GM21619 (cell line): Measurements from ENCODE around the gene ZNF618.

Source experiments
- ATAC-seq: cut with Tn5 transposase; IDR thresholded peaks from one replicate; pipeline ENCODE4 v1.9.1; 2021; ENCODE audit not compliant: unreplicated experiment

The ZNF618 gene

DNA sequence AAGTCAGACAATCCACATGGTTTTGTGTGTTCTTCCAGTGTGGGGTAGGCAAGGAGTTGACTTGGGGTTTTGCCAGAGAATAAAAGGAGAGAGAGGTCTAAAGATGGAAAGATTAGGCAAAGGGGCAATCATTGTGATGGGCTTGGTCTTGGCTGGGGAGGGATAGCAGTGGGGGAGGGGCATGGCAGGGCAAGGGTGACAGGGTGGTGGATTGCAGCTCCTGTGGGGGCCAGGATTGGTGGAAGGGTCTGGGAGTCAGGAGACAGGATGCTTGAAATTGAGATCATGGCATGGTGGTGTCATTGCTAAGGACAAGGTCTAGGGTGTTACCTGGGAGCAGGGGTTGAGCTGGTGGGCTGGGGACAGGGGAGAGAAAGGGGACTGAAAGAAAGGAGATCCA lies 57.6 kb downstream of the ZNF618 start:
- no peak for ATAC-seq

GRCh38 chr9:113934167-113934828 lies 58.2 kb downstream of the ZNF618 start:
- ATAC-seq: no peak

- ATAC-seq: no peak
Measured at GRCh38 chr9:113934829-113935676, 58.9 kb downstream of the ZNF618 start.

DNA sequence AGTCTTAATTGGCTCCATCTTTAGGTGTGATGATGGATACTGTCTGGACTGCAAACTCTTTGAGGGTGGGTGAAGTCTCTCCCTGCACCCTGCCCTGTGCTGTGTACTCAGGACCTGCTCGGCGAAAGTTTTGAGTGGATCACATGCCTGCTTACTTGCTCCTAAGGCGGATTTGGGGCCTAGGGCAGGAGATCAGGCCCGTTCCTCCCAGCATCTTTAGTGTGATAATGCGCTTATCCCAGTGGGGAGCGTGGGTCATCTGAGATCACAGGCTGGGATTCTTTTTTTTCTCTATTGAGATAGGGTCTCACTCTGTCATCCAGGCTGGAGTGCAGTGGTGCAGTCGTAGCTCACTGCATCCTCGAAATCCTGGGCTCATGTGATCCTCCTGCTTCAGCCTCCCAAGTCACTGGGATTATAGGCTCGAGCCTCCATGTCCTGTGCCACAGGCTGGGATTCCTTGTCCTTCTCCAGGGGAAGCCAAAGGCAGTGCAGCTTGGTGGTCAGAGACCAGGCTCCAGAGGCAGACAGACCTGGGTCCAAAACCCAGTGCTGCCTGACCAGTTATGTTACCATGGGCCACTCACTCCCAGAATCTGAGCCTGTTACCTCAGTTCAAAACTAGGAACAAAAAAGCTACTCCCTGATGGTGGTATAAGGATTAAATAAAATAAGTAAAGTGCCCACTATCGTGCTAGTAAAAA lies 59.7 kb downstream of the ZNF618 start:
- no peak for ATAC-seq

DNA sequence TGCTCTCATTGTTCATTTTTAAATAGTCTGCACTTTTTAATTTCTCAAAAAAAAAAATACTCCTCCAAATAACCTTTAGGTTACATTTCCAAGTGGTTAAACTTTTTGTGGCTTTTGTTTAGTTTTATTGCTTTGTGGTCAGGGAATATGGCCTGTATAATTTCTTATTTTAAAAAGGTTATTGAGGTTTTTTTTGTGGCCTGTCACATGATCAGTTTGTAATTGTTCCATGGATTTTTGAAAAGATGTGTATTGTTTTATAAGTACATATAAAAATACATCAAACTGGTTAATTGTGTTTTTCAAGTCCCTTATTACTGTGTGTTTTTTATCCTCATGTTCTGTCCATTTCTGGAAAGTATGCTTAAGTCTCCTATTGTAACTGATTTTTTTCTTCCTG lies 64.0 kb downstream of the ZNF618 start:
- ATAC-seq: no peak

GRCh38 chr9:113941056-113941455 lies 64.9 kb downstream of the ZNF618 start:
- ATAC-seq: no peak

DNA sequence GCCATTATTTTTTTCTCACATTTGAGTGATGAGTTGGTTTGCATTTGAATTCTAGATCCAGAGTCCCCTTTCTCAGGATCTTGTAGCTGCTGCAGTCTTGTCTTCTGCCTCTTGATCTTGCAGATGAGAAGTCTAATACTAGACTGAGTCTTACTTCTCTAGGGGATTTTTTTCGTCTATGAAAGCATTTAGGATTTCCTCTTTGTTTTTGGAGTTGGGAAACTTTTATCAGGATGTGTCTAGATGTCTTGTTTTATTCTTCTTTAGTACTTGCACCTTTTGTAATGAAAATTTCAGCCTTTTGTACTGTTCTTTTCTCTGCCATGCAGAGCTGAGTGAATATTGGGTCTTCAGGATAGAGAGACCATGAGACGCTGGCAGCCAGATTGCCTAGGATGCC lies 65.4 kb downstream of the ZNF618 start:
- ATAC-seq: no peak

GRCh38 chr9:113943112-113944009 lies 67.3 kb downstream of the ZNF618 start:
- no peak for ATAC-seq

GRCh38 chr9:113945784-113946183 lies 69.7 kb downstream of the ZNF618 start:
- no peak for ATAC-seq

DNA sequence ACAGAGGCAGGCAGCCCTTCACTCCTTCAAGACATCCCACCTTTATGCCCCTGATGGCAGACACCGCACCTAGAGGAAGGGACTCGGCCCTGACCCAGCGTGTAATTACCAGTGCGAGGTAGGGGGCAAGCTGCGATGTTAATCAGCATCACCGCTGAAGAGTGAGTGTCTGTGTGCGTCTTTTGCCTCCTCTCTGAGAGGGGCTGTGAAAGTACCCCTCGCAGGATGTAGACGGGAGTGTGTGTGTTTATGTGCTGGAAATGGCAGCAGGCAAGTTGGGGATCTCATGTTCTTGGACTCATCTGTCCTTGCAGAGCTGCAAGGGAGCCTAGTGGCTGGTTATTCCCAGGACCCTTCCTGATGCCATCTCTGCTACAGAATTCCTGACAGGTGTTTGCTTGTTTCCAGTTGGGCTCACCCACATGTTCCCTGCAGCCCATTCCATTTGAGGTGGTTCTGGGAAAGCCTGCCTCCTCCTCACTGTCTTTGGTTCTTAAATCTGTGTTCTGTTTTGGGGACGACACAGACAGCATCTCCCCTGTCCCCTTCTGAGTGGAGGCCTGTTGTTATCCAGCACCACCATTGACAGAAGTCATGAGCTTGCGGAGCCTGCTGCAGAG lies 70.5 kb downstream of the ZNF618 start:
- ATAC-seq: no peak

DNA sequence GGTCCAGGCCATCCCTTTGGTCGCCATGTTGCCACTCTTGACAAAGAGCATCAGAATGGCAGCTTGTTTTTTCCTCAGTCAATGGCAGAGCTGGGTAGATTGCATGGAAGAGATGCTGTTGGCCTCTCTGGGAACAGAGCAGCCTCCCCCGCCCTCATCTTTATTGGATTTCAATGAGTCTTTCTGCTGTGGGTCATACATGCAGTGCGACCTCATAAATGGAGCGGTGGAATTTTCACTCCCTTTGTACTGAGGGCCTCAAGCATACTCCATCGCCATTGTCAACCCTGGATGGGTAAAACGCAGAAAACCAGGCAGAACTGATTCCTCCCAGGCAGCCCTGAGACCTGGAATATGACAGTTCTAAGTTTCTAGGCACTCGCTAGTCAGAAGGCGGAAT lies 71.8 kb downstream of the ZNF618 start:
- no peak for ATAC-seq

DNA sequence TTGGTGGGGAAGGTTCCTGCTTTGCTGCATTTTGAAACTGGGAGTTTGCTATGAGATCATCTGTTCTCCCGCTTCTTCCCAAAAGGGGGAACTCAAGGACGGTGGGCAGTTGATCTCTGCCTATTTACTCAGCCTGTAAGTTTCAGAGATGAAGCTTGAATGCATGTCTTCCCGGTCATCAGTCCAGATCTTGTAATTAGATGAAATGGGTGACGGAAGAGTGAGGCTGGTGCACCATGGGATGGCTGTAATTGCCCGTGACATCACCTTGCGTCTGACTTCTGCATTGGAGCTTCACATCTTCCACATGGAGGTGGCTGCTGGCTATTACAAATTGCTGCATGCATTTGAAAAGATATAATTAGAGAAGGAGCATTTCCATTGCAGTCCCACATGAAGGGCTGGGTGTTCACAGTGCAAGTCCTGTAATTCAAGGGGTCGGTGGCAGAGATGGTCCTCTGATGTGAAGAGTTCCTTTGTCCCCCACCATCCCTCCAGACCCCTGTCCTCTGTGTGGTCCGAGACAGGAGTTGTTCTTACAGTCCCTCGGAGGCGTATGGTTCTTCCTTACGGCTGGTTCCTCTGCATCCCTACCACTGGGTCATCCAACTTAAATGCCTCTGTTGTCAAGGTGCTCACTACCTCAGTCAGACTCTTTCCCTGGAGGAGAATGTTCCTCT lies 72.9 kb downstream of the ZNF618 start:
- ATAC-seq: no peak

DNA sequence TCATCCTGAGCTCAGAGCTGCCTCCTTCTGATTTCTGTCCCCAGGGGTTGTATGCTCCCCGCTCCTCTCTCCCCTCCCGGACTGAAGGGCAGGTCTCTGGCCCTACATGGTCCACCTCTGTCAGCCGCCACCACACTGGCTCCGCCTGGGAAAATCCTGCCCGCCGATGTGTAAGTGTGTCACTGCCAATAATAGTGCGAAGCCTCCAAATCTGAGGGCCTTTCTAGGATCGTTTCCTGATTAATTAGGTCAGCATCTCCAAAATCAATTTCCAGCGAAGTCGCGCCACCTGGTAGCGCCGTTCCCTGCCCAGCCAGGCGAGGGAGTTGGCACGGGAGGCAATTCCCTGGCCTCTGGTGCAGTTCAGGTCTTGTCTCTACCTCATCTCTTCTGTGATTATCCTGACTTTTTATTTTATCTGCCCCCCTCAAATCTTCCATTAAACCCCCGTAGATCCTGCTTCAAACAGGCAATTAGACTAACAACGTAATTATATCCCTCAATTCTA lies 73.5 kb downstream of the ZNF618 start:
- no peak for ATAC-seq

DNA sequence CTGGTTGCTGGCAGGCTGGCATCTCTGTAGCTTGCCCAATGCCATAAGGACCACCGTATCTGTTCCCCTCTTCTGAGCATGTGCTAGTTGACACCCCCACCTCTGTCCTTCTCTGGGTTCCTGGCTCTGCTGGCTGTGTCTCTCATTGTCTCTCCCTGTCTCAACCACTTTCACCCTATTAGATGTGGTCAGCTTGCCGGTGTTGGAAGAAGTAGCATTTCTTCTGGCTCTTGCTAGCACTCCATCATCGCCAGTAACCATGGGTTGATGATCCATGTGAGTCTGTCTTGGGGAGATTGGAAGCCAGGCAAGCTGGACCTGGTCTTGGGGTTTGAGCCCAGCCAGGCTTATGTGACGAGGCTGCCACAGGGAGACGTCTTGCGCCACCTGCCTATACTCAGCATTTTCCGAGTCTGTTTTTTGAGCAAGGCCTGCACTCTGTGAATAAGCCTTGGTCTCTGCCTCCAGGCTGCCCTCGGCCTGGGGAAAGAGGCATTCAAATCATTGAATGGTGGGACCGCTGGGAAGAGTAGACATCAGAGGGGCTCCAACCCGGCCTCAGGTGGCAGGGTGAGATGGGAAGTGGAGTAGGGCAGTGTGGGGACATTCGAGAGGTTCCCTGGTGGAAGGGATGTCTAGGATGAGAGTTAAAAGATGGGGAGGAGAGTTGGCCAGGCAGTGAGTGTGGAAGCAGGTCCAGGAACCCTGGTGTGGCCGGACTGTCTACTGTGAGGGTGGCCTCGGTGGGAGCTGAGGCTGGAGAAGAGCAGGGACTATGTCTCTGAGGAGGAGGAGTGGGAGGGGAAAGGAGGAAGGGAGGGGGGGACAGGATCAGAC lies 74.3 kb downstream of the ZNF618 start:
- no peak for ATAC-seq

DNA sequence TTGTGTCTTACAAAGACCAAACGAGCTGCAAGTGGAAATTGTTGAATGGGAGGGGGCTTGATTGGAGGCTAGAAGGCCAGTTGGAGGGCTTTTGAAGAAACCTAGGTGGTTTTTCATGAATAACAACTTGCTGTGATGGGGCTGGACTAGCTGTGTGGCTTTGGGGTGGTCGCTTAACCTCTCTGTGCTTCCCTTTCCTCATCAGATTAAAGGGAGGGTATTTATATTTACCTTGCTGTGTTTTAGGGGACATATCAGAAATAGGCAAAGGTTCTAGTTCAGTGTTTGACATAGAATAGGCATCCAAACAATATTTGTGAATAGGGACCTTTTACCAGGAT lies 74.9 kb downstream of the ZNF618 start:
- no peak for ATAC-seq

DNA sequence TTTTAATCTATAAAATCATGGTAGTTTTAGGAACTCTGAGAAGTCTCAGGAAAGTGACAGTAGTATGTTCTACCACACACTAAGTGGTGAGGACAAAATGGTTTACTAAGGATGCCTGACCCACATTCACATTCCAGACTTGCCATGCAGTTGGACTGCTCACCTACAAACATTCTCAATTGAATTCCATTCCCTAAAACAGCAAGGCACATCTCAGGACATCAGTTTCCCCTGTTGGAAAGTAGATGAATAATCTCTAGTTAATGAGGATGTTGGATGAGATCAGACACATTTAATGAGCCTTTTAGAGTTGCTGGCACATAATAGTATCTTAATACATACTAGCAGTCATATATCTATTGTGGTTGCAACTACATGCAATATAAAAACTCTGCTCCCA lies 76.6 kb downstream of the ZNF618 start:
- no peak for ATAC-seq

GRCh38 chr9:113953531-113953930 lies 77.4 kb downstream of the ZNF618 start:
- no peak for ATAC-seq

DNA sequence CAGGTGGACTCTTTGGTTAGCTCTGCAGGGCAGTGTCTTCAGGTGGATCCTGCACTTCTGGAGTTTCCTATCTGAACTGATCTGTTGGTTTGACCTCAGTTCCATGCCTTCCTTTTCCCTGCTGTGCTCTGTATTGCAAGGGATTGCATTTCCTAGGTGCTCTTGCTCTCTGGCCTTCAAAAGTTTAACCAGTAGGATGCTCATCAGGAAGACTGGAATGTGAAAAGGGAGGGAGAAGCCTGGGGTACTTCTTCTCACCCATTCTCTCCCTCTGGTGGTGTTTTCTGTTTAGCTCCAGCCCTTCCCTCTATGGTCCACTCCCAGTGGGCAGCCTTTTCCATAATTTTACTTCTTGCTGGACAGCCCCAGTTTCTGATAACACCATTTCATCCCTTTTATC lies 78.5 kb downstream of the ZNF618 start:
- no peak for ATAC-seq
